GM19438 (cell line): ENCODE results near the gene PTPRZ1.

Experiments
- ATAC-seq: cut with Tn5 transposase; IDR thresholded peaks from one replicate; pipeline ENCODE4 v1.9.1; 2021; ENCODE audit warnings: low read depth; ENCODE audit not compliant: unreplicated experiment

The PTPRZ1 gene

GRCh38 chr7:122038904-122039303, 165.9 kb downstream of the PTPRZ1 start:
- ATAC-seq: no peak

GRCh38 chr7:122040147-122040546, 167.2 kb downstream of the PTPRZ1 start:
- ATAC-seq: no peak

- ATAC-seq: no peak
Measured at GRCh38 chr7:122046402-122046801, 173.4 kb downstream of the PTPRZ1 start.

DNA sequence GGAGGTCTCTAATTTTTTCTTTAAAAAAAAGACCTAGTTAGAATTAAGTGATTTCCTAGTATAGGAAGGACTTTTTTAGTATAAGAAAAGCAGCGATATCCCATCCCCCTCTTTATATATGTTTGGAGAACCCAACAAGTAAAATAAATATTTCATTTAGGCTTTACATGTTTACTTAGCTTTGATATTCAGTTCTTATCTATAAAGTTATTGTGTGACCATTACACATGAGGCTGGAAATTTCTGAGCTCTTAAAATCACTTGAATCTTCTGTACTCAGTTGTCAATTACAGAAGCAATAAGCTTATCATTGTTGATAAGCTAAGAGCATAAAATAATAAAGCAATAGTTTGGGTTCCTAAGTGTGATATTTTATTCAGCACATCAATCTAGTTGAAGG, 181.4 kb downstream of the PTPRZ1 start:
- no peak for ATAC-seq

- no peak for ATAC-seq
Measured at GRCh38 chr7:122055073-122055472, 182.1 kb downstream of the PTPRZ1 start.

DNA sequence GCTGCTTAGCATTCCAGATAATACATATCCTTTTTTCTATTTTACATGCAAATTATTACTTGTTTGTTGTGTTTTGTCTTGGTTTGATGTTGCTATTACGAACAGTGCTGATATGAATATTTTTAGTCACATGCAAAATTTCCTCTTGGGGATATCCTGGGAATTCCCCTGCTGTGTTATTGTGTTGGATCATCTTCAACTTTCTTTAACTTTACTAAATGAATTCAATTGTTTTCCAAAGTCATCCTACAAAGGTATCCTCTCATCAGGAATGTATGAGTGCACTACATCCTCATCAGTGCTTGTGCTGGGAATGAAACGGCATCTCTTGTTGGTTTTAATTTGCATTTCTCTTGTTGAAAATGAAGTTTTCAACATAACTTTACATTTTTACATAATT, 184.0 kb downstream of the PTPRZ1 start:
- ATAC-seq: no peak

- ATAC-seq: no peak
Measured at GRCh38 chr7:122059542-122059941, 186.6 kb downstream of the PTPRZ1 start.

- ATAC-seq: no peak
Measured at GRCh38 chr7:122063146-122063545, 190.2 kb downstream of the PTPRZ1 start.

GRCh38 chr7:122064971-122065370, 192.0 kb downstream of the PTPRZ1 start:
- no peak for ATAC-seq

DNA sequence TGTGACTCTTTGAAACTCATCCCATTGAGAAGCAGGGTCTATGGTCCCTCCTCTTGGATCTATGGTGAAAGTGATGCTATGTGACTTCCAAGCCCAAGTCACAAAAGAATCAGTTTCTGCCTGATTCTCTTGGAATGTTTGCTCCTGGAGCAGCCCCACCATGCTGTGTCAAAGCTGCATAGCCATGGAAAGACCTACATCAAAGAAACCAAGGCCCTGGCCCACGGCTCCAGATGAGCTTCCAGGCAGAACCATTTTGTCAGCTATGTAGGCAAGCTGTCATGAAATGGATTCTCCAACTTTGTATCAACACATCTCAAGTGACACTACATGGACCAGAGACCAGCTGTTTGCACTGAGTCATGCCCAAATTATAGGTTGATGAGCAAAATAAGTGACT, 194.1 kb downstream of the PTPRZ1 start:
- no peak for ATAC-seq

DNA sequence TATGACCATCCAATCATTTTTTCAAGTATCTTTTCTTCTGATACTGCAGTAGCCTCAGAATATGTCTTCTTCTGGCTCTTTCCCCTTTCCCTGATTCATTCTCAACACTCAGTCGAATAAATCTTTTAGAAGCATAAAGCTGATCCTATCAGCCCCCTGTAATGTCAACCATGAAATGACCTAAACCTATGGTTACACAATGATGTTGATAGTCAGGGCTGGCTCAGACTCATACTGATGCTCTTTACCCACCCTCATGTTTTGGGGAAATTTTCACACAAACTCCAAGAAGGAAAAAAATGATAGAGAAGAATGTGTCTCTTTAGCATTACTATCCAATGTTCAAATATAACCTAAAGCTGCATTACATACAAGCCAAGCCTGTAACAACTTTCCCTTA, 195.1 kb downstream of the PTPRZ1 start:
- ATAC-seq: no peak

GRCh38 chr7:122068999-122069398, 196.0 kb downstream of the PTPRZ1 start:
- ATAC-seq: no peak

DNA sequence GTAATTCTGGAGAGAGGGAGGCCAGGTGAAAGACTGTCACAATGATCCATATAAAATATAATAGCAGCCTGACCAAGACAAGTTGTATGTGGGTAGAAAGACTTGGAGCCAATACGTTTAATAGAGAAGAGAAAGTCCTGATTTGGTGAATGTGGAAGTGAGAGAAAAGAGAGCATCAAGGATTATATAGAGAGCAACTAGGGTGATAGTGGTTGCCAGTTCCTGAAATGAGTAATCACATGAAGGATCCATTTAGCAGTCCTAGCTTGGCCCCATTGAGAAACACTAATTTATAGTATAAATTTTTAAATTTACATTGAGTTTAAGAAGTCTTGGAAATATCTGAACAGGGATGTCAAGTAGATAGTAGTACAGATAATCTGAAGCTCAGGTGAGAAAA, 197.1 kb downstream of the PTPRZ1 start:
- ATAC-seq: no peak

GRCh38 chr7:122070834-122071233, 197.9 kb downstream of the PTPRZ1 start:
- ATAC-seq: no peak

- no peak for ATAC-seq
Measured at GRCh38 chr7:122072272-122072671, 199.3 kb downstream of the PTPRZ1 start.

- ATAC-seq: no peak
Measured at GRCh38 chr7:122072924-122073599, 200.1 kb downstream of the PTPRZ1 start.

DNA sequence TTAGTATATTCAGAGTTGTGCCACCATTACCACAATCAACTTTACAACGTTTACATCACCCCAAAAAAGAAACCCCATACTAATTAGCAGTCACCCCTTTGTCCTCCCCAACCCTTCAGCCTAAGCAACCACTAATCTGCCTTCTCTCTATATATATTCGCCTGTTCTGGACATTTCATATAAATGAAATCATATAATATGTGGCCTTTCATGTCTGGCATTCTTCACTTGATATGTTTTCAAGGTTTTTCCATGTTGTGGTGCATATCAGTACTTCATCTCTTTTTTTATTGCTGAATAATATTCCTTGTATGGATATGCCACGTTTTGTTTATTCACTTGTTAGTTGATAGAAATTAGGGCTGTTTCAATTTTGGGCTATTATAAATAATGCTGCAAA, 200.7 kb downstream of the PTPRZ1 start:
- ATAC-seq: no peak

DNA sequence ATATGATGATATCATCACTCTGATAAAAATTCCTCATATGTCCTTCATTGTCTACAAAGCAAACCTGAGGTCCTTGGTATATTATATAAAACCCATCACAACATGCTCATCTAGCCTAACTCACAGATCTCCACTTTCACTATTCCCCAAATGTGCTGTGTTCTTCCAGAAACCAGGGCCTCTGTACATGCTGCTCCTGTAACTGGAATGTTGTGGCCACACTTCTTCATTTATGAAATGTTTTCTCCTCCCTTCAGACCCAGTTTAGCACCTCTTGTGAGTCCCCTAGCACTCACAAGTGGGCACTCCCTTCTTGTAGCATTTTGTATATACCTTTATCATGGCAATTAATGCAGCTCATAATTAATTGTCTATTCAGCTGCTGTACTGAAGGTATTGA, 209.2 kb downstream of the PTPRZ1 start:
- no peak for ATAC-seq

DNA sequence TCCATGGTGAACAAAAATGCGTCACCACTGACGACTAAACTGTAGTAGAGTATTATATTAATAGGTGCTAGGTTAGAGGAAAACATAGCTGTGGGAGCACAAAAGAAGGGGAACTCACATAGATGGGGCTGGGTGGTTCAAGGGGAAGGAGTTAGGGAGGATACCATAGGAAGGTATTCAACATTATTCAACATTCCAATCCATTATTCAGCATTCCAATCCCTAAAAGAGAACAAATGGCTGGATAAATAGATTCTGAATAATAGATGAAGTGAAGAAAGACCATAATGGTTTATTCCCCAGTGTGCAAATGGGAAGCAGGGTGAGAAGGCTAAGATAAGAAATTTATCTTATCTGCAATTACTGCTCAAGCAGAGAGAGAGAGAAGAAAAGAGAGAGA, 209.7 kb downstream of the PTPRZ1 start:
- ATAC-seq: no peak

GRCh38 chr7:122092964-122093797, 220.2 kb downstream of the PTPRZ1 start:
- ATAC-seq: peak; percentile 92

GRCh38 chr7:122094549-122094948, 221.6 kb downstream of the PTPRZ1 start:
- ATAC-seq: no peak

DNA sequence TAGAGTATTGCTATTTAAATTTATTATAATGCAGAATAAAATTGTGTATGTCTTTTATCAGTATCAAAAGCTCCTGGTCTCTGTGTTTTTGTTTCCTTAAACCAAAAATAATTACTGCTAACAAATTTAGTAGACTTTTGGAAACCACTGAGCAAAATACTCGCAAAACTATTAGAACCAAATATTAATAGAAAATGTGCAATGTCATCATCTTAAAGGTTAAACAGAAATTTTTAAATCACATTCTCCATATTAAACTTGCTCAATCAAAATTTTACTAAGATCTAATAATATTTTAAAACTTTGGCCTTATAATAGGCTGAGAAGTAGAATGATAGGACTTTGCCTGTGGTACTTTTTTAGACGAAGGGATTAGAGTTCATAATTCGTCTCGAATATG, 222.7 kb downstream of the PTPRZ1 start:
- ATAC-seq: no peak
